CD14-positive monocyte (primary cell): Measurements from ENCODE around the gene CAMSAP3. TPM values are rescaled to one million over a fixed set of nuclear protein-coding genes. Genes with fewer than 3 reads are reported as not detected.
A peak's percentile ranks its signal among the peaks of the same experiment; 100 is the strongest.

Experiments used
- DNase-seq, 3 donors: peaks; one replicate each; pipeline ENCODE4 v3.0.0-alpha.2; 2011 to 2022
- H2AFZ ChIP-seq: 2 replicates; pipeline ENCODE4 v1.6.0; 2012; ENCODE audit warnings: mild to moderate bottlenecking, low read depth, low read length, inconsistent platforms; ENCODE audit not compliant: insufficient read depth, poor library complexity, severe bottlenecking
- H3K27ac ChIP-seq, 2 donors: 1 replicate in 1 of 2; 2 replicates in 1 of 2; pipeline ENCODE4 v1.5.1; 2012 to 2013; ENCODE audit warnings: low read length in 2 of 2, control low read depth in 1 of 2, inconsistent platforms in 1 of 2, low read depth in 1 of 2, mild to moderate bottlenecking in 1 of 2
- H3K27me3 ChIP-seq, 2 donors: one replicate each; pipeline versions ENCODE4 v1.6.0 to v1.6.1; 2011 to 2013; ENCODE audit warnings: low read length in 2 of 2; ENCODE audit not compliant: control insufficient read depth in 2 of 2, insufficient read depth in 2 of 2
- H3K36me3 ChIP-seq, 2 donors: replicated peaks in 1 of 2; 1 replicate in 1 of 2; 2 replicates in 1 of 2; pipeline versions ENCODE4 v1.5.1 to v1.6.1; 2012 to 2013; ENCODE audit warnings: low read length in 2 of 2, control low read depth in 1 of 2, inconsistent platforms in 1 of 2, mild to moderate bottlenecking in 1 of 2; ENCODE audit not compliant: insufficient read depth in 2 of 2, control insufficient read depth in 1 of 2
- H3K4me1 ChIP-seq, 2 donors: 1 replicate in 1 of 2; 2 replicates in 1 of 2; pipeline versions ENCODE4 v1.5.1 to v1.6.1; 2012 to 2013; ENCODE audit warnings: low read length in 2 of 2, control low read depth in 1 of 2, inconsistent platforms in 1 of 2, mild to moderate bottlenecking in 1 of 2, moderate library complexity in 1 of 2; ENCODE audit not compliant: insufficient read depth in 2 of 2, control insufficient read depth in 1 of 2
- H3K4me2 ChIP-seq: replicated peaks from 2 replicates; pipeline ENCODE3; 2012; ENCODE audit warnings: low read length, moderate library complexity, mild to moderate bottlenecking; ENCODE audit not compliant: poor library complexity, severe bottlenecking; ENCODE audit errors: extremely low read depth
- H3K4me3 ChIP-seq, 3 experiments: fragments of 200-600 bp in 1 of 3; sonication (generic) in 1 of 3; replicated peaks in 1 of 3; 1 replicate in 2 of 3; 2 replicates in 1 of 3; pipeline ENCODE4 v1.5.1; 2011 to 2013; ENCODE audit warnings: low read length in 3 of 3, mild to moderate bottlenecking in 3 of 3, control low read depth in 2 of 3, low read depth in 2 of 3, inconsistent platforms in 1 of 3, moderate library complexity in 1 of 3
- H3K79me2 ChIP-seq: 2 replicates; pipeline ENCODE4 v1.6.0; 2012; ENCODE audit warnings: mild to moderate bottlenecking, control low read depth, inconsistent platforms, low read length, moderate library complexity; ENCODE audit not compliant: insufficient read depth
- H3K9ac ChIP-seq: 2 replicates; pipeline ENCODE4 v1.6.0; 2017; ENCODE audit warnings: low read length, mild to moderate bottlenecking; ENCODE audit not compliant: insufficient read depth, poor library complexity, severe bottlenecking
- H3K9me3 ChIP-seq, 2 donors: replicated peaks in 1 of 2; 1 replicate in 1 of 2; 2 replicates in 1 of 2; pipeline versions ENCODE4 v1.5.1 to v1.6.1; 2012 to 2013; ENCODE audit warnings: low read length in 2 of 2, control low read depth in 1 of 2; ENCODE audit not compliant: control insufficient read depth in 1 of 2, insufficient read depth in 1 of 2
- H4K20me1 ChIP-seq: 2 replicates; pipeline ENCODE4 v1.6.0; 2012; ENCODE audit warnings: mild to moderate bottlenecking, low read length, control low read depth, moderate library complexity; ENCODE audit not compliant: insufficient read depth
- H3K27ac Mint-ChIP-seq, 7 donors: one replicate each; pipeline ENCODE4 v1.8.0; 2020; ENCODE audit warnings: mild to moderate bottlenecking in 7 of 7, mixed read lengths in 7 of 7, moderate library complexity in 6 of 7, inconsistent platforms in 2 of 7
- H3K27me3 Mint-ChIP-seq, 3 donors: one replicate each; pipeline ENCODE4 v1.8.0; 2021 to 2022; ENCODE audit warnings: low read depth in 3 of 3, mild to moderate bottlenecking in 3 of 3, mixed read lengths in 3 of 3, moderate library complexity in 3 of 3, inconsistent platforms in 1 of 3
- H3K36me3 Mint-ChIP-seq, 2 donors: one replicate each; pipeline ENCODE4 v1.8.0; 2020; ENCODE audit warnings: mixed read lengths in 2 of 2, inconsistent platforms in 1 of 2, mild to moderate bottlenecking in 1 of 2
- H3K4me1 Mint-ChIP-seq: one replicate; pipeline ENCODE4 v1.8.0; 2020; ENCODE audit warnings: mild to moderate bottlenecking, mixed read lengths
- H3K4me3 Mint-ChIP-seq, 2 donors: one replicate each; pipeline ENCODE4 v1.8.0; 2020; ENCODE audit warnings: mild to moderate bottlenecking in 2 of 2, mixed read lengths in 2 of 2, moderate library complexity in 1 of 2
- H3K9me3 Mint-ChIP-seq, 7 donors: one replicate each; pipeline ENCODE4 v1.8.0; 2020 to 2022; ENCODE audit warnings: mixed read lengths in 7 of 7, mild to moderate bottlenecking in 6 of 7, moderate library complexity in 6 of 7, inconsistent platforms in 2 of 7
- WGBS: methylation state at CpG from one replicate; pipeline ENCODE4 v1.1.5; 2013; ENCODE audit warnings: missing lambda C conversion rate; ENCODE audit not compliant: insufficient coverage; 5-methylcytosine and 5-hydroxymethylcytosine counted together
- intact Hi-C, 2 donors: fragments of 100-400 bp; cut with micrococcal nuclease; formaldehyde crosslinking; loops; one replicate each; pipeline versions ENCODE4 v1.15.0 to v1.15.1; 2023
- polyA plus RNA-seq, 3 donors: library from polyadenylated mRNA; depleted of rRNA in 1 of 3; unstranded in 2 of 3; stranded (reverse) in 1 of 3; fragments of 300-500 nt in 2 of 3; fragments of >200 nt in 1 of 3; fragmentation: Illumina TruSeq in 2 of 3; gene quantifications; 1 replicate in 2 of 3; 2 replicates in 1 of 3; pipeline ENCODE4 v1.2.3, GENCODE V29; 2012 to 2021
- TF ChIP-seq, protein P1 (sequence below): fragments of 200-600 bp; IDR thresholded peaks from one replicate; pipeline ENCODE4 v1.8.0; 2022; ENCODE audit warnings: antibody characterized with exemption, mild to moderate bottlenecking

Gene CAMSAP3
- polyA plus RNA-seq, 3 donors: 0.05 TPM; not detected in 2

DNA sequence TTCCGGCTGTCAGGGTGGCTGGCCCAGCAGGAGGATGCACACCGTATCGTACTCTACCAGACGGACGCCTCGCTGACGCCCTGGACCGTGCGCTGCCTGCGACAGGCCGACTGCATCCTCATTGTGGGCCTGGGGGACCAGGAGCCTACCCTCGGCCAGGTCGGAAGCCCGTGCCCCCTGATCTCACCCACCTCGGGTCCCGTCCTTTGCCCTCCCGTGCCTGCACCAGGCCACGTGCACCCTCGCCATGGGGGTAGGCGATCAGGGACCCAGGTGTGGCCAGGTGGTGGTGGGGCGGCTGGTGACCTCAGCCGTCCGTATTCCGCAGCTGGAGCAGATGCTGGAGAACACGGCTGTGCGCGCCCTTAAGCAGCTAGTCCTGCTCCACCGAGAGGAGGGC, 41.1 kb upstream of the CAMSAP3 start:
- no peak overlapping the region for H3K4me3 Mint-ChIP-seq
- H3K27ac Mint-ChIP-seq: no peak overlapping the region
- no peak for DNase-seq
- no peak overlapping the region for H3K4me3 ChIP-seq
- intact Hi-C loops: no loop called here
- peaks cover 28% of the 10 kb centered on the region for H4K20me1 ChIP-seq
- no peaks in the 10 kb centered on the region for H3K27me3 ChIP-seq
- WGBS: 96% methylated on average over 28 of the region's 28 CpGs
- H3K36me3 ChIP-seq: peaks cover 78 to 93% of the 10 kb centered on the region in 2 donors
- no peak overlapping the region for H3K4me2 ChIP-seq
- no peak overlapping the region for H2AFZ ChIP-seq
- no peaks in the 10 kb centered on the region for H3K9me3 Mint-ChIP-seq
- H3K27ac ChIP-seq: no peak overlapping the region
- no peaks in the 10 kb centered on the region for H3K9me3 ChIP-seq
- no peaks in the 10 kb centered on the region for H3K79me2 ChIP-seq
- H3K9ac ChIP-seq: no peak overlapping the region
- TF ChIP-seq, protein P1, sequence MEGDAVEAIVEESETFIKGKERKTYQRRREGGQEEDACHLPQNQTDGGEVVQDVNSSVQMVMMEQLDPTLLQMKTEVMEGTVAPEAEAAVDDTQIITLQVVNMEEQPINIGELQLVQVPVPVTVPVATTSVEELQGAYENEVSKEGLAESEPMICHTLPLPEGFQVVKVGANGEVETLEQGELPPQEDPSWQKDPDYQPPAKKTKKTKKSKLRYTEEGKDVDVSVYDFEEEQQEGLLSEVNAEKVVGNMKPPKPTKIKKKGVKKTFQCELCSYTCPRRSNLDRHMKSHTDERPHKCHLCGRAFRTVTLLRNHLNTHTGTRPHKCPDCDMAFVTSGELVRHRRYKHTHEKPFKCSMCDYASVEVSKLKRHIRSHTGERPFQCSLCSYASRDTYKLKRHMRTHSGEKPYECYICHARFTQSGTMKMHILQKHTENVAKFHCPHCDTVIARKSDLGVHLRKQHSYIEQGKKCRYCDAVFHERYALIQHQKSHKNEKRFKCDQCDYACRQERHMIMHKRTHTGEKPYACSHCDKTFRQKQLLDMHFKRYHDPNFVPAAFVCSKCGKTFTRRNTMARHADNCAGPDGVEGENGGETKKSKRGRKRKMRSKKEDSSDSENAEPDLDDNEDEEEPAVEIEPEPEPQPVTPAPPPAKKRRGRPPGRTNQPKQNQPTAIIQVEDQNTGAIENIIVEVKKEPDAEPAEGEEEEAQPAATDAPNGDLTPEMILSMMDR: no peak
- peaks cover 84 to 95% of the 10 kb centered on the region in 2 donors for H3K36me3 Mint-ChIP-seq
- H3K4me1 ChIP-seq: peaks cover 0 to 5% of the 10 kb centered on the region in 2 donors
- H3K4me1 Mint-ChIP-seq: peaks cover 11% of the 10 kb centered on the region
- peaks cover 0 to 2% (median 0%) of the 10 kb centered on the region in 3 donors for H3K27me3 Mint-ChIP-seq

DNA sequence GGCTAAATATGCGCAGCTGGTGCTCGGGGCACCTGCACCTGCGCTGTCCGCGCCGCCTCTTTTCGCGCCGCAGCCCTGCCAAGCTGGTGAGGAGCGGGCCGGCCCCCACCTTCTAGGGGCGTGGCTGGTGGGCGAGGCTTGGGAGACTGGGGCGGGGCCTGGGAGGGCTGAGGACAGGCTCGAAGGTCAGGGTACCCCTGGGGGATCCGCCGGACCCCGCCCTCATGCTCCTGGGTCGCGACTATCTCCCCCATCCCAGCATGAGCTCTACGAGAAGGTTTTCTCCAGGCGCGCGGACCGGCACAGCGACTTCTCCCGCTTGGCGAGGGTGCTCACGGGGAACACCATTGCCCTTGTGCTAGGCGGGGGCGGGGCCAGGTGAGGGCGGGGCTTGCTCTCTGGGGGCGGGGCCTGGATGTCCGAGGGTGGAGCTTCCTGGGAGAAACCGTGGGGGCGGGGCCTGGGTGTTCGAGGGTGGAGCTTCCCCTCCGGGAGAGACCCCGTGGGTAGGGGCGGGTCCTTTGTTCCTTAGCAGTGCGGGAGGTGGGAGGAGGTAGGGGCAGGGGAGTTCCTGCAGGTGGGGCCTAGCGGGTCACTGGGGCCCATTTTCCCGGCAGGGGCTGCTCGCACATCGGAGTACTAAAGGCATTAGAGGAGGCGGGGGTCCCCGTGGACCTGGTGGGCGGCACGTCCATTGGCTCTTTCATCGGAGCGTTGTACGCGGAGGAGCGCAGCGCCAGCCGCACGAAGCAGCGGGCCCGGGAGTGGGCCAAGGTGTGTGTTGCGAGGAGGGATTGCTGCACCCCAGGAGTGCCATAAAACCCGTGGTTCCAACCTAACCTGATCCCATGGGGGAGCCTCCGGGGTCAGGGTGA, 40.4 kb upstream of the CAMSAP3 start:
- 92% methylated on average over 48 of the region's 62 CpGs for WGBS
- peaks cover 29% of the 10 kb centered on the region for H4K20me1 ChIP-seq
- no peaks in the 10 kb centered on the region for H3K27me3 ChIP-seq
- peak overlapping the region in 2 of 7 donors; percentile 14 to 35 for H3K27ac Mint-ChIP-seq
- peaks cover 73 to 89% of the 10 kb centered on the region in 2 donors for H3K36me3 ChIP-seq
- H3K27me3 Mint-ChIP-seq: peaks cover 0 to 2% (median 0%) of the 10 kb centered on the region in 3 donors
- TF ChIP-seq, protein P1: no peak
- DNase-seq: no peak
- H3K79me2 ChIP-seq: no peaks in the 10 kb centered on the region
- no peak overlapping the region for H3K4me3 Mint-ChIP-seq
- H3K4me2 ChIP-seq: no peak overlapping the region
- H2AFZ ChIP-seq: no peak overlapping the region
- H3K4me1 ChIP-seq: peaks cover 0 to 5% of the 10 kb centered on the region in 2 donors
- H3K9me3 Mint-ChIP-seq: peaks cover 0 to 1% (median 0%) of the 10 kb centered on the region in 7 donors
- peaks cover 79 to 94% of the 10 kb centered on the region in 2 donors for H3K36me3 Mint-ChIP-seq
- H3K4me1 Mint-ChIP-seq: peaks cover 13% of the 10 kb centered on the region
- intact Hi-C loops: no loop called here
- no peak overlapping the region for H3K9ac ChIP-seq
- H3K9me3 ChIP-seq: no peaks in the 10 kb centered on the region
- no peak overlapping the region for H3K27ac ChIP-seq
- no peak overlapping the region for H3K4me3 ChIP-seq
